Activated naive CD8-positive, alpha-beta T cell (primary cell): ENCODE measurements around the gene ERGIC3.
A peak's percentile ranks its signal among the peaks of the same experiment; 100 is the strongest.

Experiments
- H3K27ac Mint-ChIP-seq: one replicate; pipeline ENCODE4 v1.8.0; 2021; ENCODE audit warnings: mixed read lengths
- H3K27me3 Mint-ChIP-seq: one replicate; pipeline ENCODE4 v1.8.0; 2021; ENCODE audit warnings: mixed read lengths
- H3K36me3 Mint-ChIP-seq: one replicate; pipeline ENCODE4 v1.8.0; 2021; ENCODE audit warnings: mixed read lengths
- H3K4me1 Mint-ChIP-seq: one replicate; pipeline ENCODE4 v1.8.0; 2021; ENCODE audit warnings: low read depth, mixed read lengths
- H3K4me3 Mint-ChIP-seq: one replicate; pipeline ENCODE4 v1.8.0; 2021; ENCODE audit warnings: mild to moderate bottlenecking, mixed read lengths
- H3K9me3 Mint-ChIP-seq: one replicate; pipeline ENCODE4 v1.8.0; 2021; ENCODE audit warnings: low read depth, mixed read lengths

ERGIC3 gene

DNA sequence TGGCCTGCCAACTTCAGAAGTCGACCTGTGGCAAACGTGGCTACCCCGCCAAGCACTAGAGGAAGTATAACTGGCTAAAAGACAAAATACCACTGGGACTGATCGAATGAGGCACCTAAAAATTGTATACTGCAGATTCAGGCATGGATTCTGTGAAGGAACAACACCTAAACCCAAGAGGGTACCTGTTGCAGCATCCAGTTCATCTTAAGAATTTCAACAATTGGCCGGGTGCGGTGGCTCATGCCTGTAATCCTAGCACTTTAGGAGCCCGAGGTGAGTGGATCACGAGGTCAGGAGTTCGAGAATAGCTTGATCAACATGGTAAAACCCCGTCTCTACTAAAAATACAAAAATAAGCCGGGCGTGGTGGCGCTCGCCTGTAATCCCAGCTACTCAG, 46.5 kb downstream of the ERGIC3 start:
- Mint-ChIP-seq H3K27me3 (no peaks in the 10 kb centered on the region), H3K9me3 (no peaks in the 10 kb centered on the region), H3K4me3 (no peak overlapping the region)

DNA sequence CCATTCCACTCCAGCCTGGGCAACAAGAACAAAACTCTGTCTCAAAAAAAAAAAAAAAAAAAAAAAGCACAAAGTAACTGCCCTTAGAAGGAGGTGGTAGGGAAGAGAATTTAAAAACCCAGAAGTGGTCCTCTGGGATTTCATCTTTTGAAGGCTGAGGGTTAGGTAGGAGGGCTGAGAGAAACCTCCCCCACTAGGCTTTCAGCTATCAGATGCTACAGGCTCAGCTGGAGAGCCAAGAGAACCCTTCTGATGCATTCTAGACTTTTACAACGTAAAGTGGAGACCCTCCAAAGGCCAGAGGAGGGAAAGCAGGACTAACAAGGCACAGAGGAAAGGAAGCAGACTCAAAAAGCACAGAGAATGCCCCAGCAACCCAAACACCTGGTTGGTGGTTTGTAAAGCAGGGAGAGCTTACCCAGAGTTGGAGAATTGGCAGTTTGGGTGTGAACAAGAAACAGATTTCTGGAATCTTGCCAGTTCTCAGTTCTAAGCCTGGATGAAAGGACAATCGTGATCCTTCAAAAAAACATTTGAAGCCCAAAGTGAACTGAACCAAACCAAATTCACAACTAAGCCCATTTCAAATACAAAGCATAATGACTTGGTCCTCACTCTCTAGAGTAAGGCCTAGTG, 50.6 kb downstream of the ERGIC3 start:
- Mint-ChIP-seq H3K4me3 (no peak overlapping the region), H3K27ac (no peak overlapping the region), H3K9me3 (no peaks in the 10 kb centered on the region), H3K27me3 (no peaks in the 10 kb centered on the region), H3K4me1 (no peaks in the 10 kb centered on the region), H3K36me3 (no peaks in the 10 kb centered on the region)

More for the DNA sequence above, 46.5 kb downstream of the ERGIC3 start:
- Mint-ChIP-seq H3K36me3 (no peaks in the 10 kb centered on the region), H3K4me1 (no peaks in the 10 kb centered on the region), H3K27ac (no peak overlapping the region)

DNA sequence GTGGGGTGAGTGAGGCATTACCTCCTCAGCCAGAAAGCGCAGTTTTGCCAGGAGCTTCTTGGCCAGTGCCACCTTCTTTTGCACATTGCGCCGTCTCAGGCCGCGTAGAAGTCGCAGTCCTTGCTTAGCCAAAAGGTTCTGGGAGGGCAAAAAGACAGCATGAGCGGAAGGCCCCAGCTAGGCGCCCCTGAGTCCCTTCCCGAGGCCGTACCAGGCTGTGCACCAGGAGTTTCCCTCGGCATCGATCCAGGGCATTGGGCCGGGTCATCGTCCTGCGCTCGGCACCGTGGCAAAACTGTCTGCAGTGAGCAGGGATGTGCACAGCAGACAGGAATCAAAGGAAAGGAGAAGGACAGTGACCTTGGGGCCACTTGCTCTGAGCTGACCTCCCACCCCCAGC, 53.6 kb downstream of the ERGIC3 start:
- Mint-ChIP-seq H3K27me3 (peaks cover 2% of the 10 kb centered on the region), H3K9me3 (no peaks in the 10 kb centered on the region), H3K27ac (no peak overlapping the region), H3K36me3 (no peaks in the 10 kb centered on the region), H3K4me1 (no peaks in the 10 kb centered on the region), H3K4me3 (no peak overlapping the region)

DNA sequence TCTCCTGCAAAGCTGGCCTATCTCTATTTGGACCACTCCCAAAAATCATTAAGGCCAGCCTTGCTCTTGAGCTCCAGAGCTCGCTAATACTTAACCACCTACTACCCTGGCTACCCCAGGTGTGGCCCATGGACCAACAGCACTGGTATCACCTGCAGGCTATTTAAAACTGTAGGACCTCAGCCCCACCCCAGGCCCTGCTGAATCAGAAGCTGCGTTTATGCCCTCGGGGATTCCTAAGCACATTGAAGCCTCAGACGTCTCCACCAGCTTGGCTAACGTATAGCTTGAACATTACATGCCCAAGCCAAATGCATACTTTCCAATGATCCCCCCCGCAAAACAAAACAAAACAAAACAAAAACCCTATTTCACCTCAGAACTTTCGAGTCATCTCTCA, 54.0 kb downstream of the ERGIC3 start:
- no peaks in the 10 kb centered on the region for H3K4me1 Mint-ChIP-seq
- no peak overlapping the region for H3K27ac Mint-ChIP-seq
- H3K27me3 Mint-ChIP-seq: peaks cover 2% of the 10 kb centered on the region
- no peak overlapping the region for H3K4me3 Mint-ChIP-seq
- H3K36me3 Mint-ChIP-seq: no peaks in the 10 kb centered on the region
- no peaks in the 10 kb centered on the region for H3K9me3 Mint-ChIP-seq

DNA sequence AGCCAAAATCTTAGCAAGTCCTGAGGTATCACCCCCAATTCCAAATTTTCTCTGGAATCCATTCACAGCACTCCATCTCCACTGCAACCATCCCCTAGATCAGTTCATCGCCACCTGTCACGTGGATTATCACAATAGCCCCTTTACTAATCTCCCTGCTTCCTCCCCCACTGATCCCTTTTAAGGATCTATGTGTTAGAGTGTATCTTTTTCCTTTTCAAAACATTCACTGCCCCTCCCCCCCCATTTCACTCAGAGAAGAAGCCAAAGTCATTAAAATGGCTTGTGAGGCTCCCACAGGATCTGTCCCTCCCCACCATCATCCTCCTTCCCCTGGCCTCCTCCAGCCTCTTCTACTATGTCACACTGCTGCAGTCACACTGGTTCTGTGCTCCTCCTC, 55.3 kb downstream of the ERGIC3 start:
- Mint-ChIP-seq H3K9me3 (no peaks in the 10 kb centered on the region), H3K27me3 (peaks cover 2% of the 10 kb centered on the region), H3K27ac (no peak overlapping the region), H3K36me3 (no peaks in the 10 kb centered on the region), H3K4me3 (no peak overlapping the region), H3K4me1 (peaks cover 2% of the 10 kb centered on the region)

DNA sequence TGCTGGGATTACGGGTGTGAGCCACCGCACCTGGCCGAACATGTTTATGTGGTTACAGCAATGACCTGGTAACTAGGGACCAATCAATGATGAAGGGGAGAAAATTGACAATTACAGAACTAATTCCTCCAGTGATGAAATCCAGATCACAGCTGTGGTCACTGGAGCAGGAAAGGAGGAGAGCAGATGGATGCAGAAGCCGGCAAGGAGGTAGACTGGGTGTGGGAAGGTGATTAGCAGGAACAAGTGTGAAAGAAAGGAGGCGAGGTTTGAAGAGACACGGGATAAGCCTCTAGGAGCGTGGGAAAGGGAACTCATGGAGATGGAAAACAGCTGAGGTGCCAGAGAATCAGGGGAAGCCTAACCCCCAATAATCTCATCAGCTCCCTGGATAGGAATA, 56.6 kb downstream of the ERGIC3 start:
- Mint-ChIP-seq H3K9me3 (no peaks in the 10 kb centered on the region), H3K4me1 (peaks cover 2% of the 10 kb centered on the region), H3K4me3 (peak overlapping the region; percentile 28), H3K36me3 (no peaks in the 10 kb centered on the region), H3K27ac (no peak overlapping the region), H3K27me3 (peaks cover 4% of the 10 kb centered on the region)

DNA sequence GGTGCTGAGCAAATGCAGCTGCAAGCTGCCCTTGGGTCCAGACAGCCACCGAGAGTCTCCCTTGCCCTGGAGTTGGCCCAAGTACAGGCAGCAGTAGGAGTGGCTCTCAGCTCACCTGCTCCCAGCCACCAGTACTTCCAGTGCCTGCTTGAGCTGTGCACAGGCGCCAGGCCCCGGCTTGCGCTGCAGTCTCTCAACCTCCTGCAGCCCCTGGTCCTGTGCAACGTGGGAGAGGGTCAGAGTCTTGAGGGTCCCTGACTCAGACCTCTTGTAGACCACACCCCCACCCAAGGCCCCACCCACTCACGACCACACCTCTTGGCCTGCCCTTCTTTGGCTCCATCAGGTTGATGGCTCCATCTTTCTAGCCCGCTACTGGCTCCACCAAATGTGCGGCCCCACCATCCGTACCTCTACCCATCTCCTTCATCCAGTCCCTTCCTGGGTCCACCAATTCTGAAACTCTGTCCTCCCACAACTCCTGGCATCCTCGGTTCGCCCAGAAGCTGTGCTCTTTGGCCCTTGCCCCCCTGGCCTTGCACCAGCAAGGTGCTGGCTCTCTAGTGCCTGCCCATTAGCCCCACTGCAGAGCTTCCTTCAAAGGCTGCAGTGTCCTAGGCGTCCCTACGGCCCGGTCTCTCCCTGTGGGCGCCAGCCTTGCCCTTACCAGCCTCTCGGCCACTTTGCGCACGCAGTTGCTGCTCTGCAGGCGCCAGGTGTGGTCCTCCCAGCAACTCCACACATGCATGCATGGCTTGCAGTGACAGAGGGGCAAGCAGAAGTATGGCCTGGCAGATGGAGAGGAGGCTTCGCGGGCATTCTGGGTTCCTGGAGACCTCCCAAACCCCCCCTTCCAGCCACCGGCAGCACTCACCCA, 57.3 kb downstream of the ERGIC3 start:
- Mint-ChIP-seq H3K4me1 (peaks cover 2% of the 10 kb centered on the region), H3K4me3 (no peak overlapping the region), H3K36me3 (no peaks in the 10 kb centered on the region), H3K27ac (no peak overlapping the region), H3K27me3 (peaks cover 5% of the 10 kb centered on the region), H3K9me3 (no peaks in the 10 kb centered on the region)

DNA sequence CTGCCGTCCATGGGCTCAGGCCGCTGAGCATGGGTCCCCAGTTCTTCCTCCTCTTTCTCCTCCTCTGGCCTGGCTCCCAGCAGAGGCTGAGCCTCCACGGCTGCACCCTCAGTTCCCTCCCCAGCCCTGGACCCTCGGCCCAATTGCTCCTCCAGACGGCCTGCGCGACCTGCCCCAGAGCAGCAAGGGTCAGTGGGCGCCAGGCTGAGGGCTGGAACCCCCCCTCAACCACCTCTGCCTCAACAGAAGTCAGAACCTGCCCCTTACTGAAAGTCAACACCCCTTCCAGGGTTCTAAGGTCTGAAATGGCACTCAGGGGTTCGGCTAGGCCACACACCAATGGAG, 57.9 kb downstream of the ERGIC3 start:
- H3K27me3 Mint-ChIP-seq: peaks cover 5% of the 10 kb centered on the region
- no peak overlapping the region for H3K27ac Mint-ChIP-seq
- no peaks in the 10 kb centered on the region for H3K9me3 Mint-ChIP-seq

DNA sequence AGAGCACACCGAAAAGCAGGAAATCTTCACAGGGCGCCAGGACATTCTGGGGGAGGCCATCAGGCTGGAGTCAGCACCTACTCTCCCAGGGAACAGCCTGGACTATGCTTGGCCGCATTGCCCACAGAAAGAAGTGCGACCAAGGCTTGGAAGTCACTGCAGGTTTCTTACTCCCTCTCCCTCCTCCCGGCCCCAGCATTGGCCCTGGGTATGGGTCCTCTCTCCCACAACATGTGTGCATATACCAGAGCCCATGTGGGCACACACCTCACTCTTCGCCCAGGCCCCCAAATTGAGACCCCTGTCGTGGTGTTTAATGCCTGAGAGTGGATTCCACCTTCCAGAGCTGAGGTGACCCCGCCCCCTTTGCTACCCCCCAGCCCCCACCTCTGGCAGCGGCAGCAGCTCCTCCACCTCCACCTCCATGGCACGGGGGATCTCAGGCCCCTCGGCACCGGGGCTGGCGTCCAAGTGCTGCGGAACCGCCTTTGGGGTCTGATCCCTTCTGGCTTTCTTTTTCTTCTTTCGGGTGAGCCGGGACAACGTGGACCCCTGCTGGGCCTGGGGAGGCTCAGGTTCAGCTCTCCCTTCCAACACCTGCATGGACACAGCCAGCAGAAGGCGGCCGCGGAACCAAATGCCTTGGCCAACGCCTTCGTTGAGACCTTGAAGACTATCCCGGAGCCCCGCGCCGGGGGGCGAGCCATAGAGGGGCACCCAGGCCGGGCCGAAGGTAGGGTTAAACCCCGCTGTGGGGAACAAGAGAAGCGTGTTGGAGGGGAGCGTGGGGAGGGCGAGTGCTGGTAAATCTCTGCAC, 58.5 kb downstream of the ERGIC3 start:
- peaks cover 2% of the 10 kb centered on the region for H3K4me1 Mint-ChIP-seq

More for the DNA sequence above, 57.9 kb downstream of the ERGIC3 start:
- Mint-ChIP-seq H3K4me1 (peaks cover 2% of the 10 kb centered on the region), H3K4me3 (no peak overlapping the region), H3K36me3 (no peaks in the 10 kb centered on the region)

DNA sequence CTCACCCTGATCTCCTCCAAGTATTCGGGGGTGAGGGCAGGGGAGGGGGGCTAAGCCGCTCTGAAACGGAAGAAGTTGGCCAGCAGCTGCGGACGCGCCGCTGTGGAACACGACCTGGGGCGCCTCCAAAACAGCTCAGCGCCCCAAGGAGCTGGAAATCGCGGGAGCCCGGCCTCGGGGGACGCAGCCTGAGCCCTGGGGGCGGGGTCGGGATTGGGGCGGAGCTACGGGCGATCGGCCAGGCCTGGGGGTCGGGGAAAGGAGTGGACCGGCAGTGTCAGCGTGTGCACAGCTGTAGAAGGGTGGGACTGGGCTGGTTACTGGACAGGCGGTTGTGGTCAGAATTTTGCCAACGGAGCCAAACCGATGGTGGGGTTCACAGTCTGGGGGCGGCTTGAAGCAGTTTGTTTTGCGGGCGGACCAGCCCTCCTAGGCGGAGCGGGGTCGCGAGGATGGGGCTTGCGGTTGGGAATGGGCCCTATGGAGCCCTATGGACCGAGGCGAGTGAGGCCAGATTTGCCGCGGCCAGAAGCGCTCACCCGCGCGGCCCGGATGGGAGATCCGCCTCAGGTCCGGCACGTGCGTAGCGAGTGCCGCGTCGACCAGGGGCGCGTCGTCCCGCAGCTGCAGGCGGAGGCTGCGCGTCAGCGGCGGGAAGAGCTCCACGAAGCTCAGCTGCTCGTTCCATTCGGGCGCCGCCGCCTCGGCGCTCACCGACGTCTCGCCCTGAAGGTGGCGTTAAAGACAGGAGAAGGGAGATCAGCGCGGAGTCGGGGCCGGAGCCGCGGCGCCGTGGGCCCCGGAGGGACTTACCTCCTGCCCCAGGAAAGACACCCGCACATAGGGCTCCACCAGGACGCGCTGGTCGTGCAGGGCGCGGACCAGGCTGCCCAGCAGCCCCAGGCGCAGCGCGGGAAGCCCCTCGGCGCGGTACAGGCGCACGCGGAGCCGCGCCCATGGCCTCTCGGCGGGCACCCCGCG, 59.4 kb downstream of the ERGIC3 start:
- Mint-ChIP-seq H3K4me1 (peaks cover 2% of the 10 kb centered on the region), H3K4me3 (peak overlapping the region; percentile 80), H3K36me3 (no peaks in the 10 kb centered on the region), H3K27ac (no peak overlapping the region), H3K27me3 (peaks cover 5% of the 10 kb centered on the region), H3K9me3 (no peaks in the 10 kb centered on the region)

More for the DNA sequence above, 58.5 kb downstream of the ERGIC3 start:
- Mint-ChIP-seq H3K27me3 (peaks cover 5% of the 10 kb centered on the region), H3K4me3 (peak overlapping the region; percentile 80), H3K36me3 (no peaks in the 10 kb centered on the region), H3K9me3 (no peaks in the 10 kb centered on the region), H3K27ac (no peak overlapping the region)

DNA sequence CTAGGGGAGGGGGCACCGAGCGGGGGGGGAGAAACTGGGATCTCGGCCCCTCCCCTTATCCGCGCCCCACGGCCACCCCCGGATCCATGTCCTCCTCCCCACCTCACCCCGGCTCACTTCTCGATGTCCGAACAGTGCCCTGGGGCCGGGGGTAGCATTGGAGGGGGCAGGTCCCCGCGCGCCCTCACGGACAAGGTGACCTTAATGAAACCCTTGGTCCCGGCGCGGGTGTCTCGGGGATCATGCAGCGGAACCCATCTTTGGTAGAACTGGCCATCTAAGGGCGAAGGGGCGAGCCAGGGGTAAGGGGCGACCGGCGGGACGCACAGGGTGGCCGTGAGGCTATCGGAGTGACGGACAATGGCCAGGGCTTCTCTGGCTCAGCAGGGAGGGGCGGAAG, 60.1 kb downstream of the ERGIC3 start:
- no peak overlapping the region for H3K27ac Mint-ChIP-seq

DNA sequence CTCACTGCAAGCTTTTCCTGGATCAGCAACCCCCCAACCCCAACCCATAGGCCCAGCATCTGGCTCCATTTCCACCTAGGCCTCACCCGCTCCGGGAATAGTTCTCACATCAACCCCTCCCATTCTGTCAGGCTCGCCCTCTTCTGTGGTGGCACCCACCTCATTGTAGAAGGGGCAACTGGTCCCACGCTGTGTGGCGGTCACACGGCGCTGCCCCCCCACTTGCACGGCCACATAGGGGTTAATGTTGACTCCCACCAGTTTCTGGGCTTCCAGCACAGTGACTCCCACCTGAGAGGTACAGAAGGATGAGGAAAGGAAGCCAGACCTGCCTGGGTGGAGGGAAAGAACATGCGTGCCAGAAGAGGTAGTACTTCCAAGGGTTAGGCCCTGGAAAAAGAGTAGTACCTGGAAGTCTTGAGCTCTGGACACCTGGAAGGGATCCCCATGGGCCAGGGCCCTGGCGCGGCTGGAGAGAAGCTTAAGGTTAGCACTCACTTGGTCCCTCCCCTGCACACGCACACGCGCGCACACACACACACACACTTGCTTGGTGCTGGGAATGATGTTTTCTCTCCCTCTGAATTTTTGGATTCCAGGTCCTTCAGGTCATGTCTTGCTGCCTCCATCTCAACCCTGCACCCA, 61.1 kb downstream of the ERGIC3 start:
- peaks cover 2% of the 10 kb centered on the region for H3K4me1 Mint-ChIP-seq
- no peak overlapping the region for H3K27ac Mint-ChIP-seq
- H3K9me3 Mint-ChIP-seq: no peaks in the 10 kb centered on the region
- H3K4me3 Mint-ChIP-seq: peak overlapping the region; percentile 38
- H3K36me3 Mint-ChIP-seq: no peaks in the 10 kb centered on the region
- peaks cover 5% of the 10 kb centered on the region for H3K27me3 Mint-ChIP-seq

More for the DNA sequence above, 60.1 kb downstream of the ERGIC3 start:
- Mint-ChIP-seq H3K36me3 (no peaks in the 10 kb centered on the region), H3K4me1 (peaks cover 2% of the 10 kb centered on the region), H3K27me3 (peaks cover 5% of the 10 kb centered on the region), H3K9me3 (no peaks in the 10 kb centered on the region), H3K4me3 (peak overlapping the region; percentile 38)

DNA sequence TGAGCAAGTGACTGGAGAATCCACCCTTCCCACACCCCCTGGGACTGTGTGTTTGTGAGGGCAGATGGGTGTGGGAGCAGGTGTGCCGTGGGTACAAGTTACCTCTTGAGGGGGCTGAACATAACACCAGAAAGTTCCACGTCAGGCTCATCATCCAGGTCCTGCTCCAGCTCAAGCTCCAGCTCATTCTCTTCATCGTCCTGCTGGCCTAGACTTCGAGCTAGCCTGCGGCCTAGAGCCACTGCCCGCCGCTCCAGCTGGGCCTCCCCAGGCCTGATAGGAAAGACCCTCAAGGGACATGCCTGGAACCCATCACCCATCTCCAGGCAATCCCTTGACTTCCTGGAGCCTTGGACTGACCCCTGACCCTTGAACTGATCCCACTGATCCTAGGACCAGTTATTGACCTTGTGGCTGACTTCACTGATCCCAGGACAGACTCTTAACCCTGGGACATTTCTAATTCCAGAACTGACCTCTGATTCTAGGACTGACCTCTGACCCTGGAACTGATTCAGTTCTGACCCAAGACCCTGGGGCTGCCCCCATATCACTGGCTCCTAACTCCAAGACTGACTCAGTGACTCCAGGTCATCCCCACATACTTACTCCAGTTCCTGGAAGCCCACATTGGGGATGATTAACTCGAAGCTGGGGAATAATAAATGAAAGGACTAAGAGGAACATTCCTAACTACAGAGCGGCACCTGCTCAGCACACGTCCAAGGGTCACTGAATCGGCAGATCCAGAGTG, 62.0 kb downstream of the ERGIC3 start:
- Mint-ChIP-seq H3K27ac (no peak overlapping the region), H3K9me3 (no peaks in the 10 kb centered on the region), H3K4me3 (no peak overlapping the region), H3K4me1 (peaks cover 2% of the 10 kb centered on the region), H3K27me3 (peaks cover 5% of the 10 kb centered on the region), H3K36me3 (no peaks in the 10 kb centered on the region)
